ENCODE data around the gene RCAN2.
"Not testable (repeated sequence)": the region's sequence is repeated elsewhere in the genome, so short reads cannot be mapped to it uniquely, and the experiment has no call there.

RCAN2 gene

GRCh38 chr6:46440141-46440540 lies 51.1 kb downstream of the RCAN2 start:
- DNase-seq: no peak

GRCh38 chr6:46438245-46438644 lies 53.0 kb downstream of the RCAN2 start:
- no peak for DNase-seq

- peak in 2 of 4 experiments; percentile 4 to 14 for DNase-seq
Observed at GRCh38 chr6:46437671-46438221, 53.5 kb downstream of the RCAN2 start.

GRCh38 chr6:46422619-46423018 lies 68.6 kb downstream of the RCAN2 start:
- no peak for DNase-seq

GRCh38 chr6:46421939-46422338 lies 69.3 kb downstream of the RCAN2 start:
- no peak for DNase-seq

GRCh38 chr6:46420921-46421638 lies 70.2 kb downstream of the RCAN2 start:
- DNase-seq: peak; percentile 15 to 57 (median 41)

- peak; percentile 77 to 88 (median 79) for DNase-seq
Observed at GRCh38 chr6:46419576-46420002, 71.7 kb downstream of the RCAN2 start.

- DNase-seq: no peak
Observed at GRCh38 chr6:46414398-46414797, 76.9 kb downstream of the RCAN2 start.

- peak in 1 of 4 experiments; percentile 12 for DNase-seq
Observed at GRCh38 chr6:46412662-46413061, 78.6 kb downstream of the RCAN2 start.

- no peak for DNase-seq
Observed at GRCh38 chr6:46411456-46412197, 79.6 kb downstream of the RCAN2 start.

GRCh38 chr6:46410334-46410953 lies 80.8 kb downstream of the RCAN2 start:
- peak; percentile 30 to 70 (median 58) for DNase-seq

- DNase-seq: no peak
Observed at GRCh38 chr6:46407776-46408530, 83.3 kb downstream of the RCAN2 start.

- no peak for DNase-seq
Observed at GRCh38 chr6:46407246-46407645, 84.0 kb downstream of the RCAN2 start.

GRCh38 chr6:46405620-46406180 lies 85.5 kb downstream of the RCAN2 start:
- DNase-seq: not testable (repeated sequence)

- DNase-seq: no peak
Observed at GRCh38 chr6:46400898-46401297, 90.4 kb downstream of the RCAN2 start.

GRCh38 chr6:46395530-46395929 lies 95.7 kb downstream of the RCAN2 start:
- no peak for DNase-seq

GRCh38 chr6:46393940-46394337 lies 97.3 kb downstream of the RCAN2 start:
- no peak for DNase-seq

GRCh38 chr6:46393161-46393939 lies 97.9 kb downstream of the RCAN2 start:
- DNase-seq: no peak

- DNase-seq: no peak
Observed at GRCh38 chr6:46392294-46392693, 99.0 kb downstream of the RCAN2 start.

GRCh38 chr6:46390153-46390876 lies 100.9 kb downstream of the RCAN2 start:
- no peak for DNase-seq

GRCh38 chr6:46387728-46388127 lies 103.5 kb downstream of the RCAN2 start:
- not testable (repeated sequence) for DNase-seq
